NCI-H2107 (cell line): ENCODE measurements around the gene ACKR2.
"Not testable (repeated sequence)": the region's sequence is repeated elsewhere in the genome, so short reads cannot be mapped to it uniquely, and the experiment has no call there.

Source experiments
- DNase-seq: peaks from one replicate; lab custom pipeline; 2025; lab: John Stamatoyannopoulos, UW

Gene ACKR2

GRCh38 chr3:42801784-42802183 is 7.5 kb upstream of the ACKR2 start:
- DNase-seq = no peak

GRCh38 chr3:42802876-42803413 is 6.3 kb upstream of the ACKR2 start:
- no peak for DNase-seq

DNA sequence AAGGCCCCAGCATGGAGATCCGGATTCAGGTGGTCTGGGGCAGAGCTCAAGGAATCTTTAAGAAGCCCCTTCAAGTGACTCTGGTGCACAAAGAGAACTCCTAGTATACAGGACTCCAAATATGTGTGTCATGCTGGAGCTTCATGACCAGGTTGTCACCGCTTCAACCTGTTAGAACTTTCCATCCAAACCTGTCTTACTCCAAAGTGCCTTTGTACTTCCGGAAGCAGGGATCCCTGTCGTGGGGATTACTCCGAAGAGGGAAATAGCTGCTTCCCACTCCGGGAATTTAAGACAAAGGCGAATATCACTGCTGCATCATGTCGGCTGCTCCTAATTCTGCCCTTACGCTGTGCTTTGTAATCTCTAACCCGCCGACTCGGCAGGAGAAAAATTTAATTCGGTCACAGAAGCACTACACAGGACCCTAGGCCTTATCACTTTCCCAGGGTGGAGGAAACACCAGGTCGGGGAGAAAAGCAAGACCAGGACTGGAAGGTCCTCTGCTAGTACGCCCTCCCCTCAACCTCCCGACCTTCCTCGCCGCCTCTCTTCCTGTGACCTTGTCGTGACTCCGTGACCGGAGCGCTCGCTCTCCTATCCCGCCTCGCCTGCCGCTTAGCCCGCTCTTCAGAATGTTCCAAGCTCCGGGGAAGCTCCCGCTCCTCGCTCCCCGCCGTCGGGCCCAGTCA is 5.7 kb upstream of the ACKR2 start:
- peak; percentile 4 for DNase-seq

DNA sequence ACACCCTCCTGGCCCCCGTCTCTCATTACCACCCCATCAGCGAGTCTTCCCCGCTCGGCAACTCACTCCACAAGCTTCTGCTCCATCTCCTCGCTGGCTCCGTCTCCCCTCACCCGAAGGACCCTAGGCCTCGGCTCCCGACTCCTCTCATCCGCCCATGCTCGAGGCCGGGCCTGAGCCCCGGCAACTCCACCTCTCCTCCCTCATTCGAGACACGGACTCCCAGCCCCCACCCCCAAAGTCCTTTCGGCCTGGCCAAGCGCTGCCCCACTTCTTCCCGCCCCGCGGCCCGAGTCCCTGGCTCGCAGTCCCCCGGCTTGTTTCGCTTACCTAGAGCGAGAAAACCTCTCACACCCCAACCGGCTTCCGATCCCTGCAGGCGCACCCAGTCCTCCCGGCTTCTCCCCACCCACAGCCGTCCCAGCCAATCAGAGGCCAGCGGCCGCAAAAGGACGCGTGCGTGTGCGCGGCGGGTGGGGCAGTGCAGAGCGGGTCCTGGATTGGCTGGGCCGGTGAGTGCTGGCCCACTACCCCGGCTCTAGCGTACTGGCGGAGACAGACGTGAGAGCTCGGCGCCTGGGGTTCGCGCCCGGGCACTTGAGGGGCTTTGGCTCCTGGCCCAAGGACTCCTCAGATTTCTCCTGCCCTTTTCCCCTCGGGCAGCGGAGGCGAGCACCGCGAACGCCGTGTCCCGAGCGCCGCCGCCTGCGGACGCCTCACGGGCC is 5.0 kb upstream of the ACKR2 start, which contains the start of gene HIGD1A:
HIGD1A (minus strand) TSS at position 385 of the 725 bp plus-strand sequence. CDS start 10,237 bp downstream, outside the sequence.
- peak; percentile 73 for DNase-seq

- DNase-seq = no peak
Measured at GRCh38 chr3:42804831-42805132, 4.5 kb upstream of the ACKR2 start.

DNA sequence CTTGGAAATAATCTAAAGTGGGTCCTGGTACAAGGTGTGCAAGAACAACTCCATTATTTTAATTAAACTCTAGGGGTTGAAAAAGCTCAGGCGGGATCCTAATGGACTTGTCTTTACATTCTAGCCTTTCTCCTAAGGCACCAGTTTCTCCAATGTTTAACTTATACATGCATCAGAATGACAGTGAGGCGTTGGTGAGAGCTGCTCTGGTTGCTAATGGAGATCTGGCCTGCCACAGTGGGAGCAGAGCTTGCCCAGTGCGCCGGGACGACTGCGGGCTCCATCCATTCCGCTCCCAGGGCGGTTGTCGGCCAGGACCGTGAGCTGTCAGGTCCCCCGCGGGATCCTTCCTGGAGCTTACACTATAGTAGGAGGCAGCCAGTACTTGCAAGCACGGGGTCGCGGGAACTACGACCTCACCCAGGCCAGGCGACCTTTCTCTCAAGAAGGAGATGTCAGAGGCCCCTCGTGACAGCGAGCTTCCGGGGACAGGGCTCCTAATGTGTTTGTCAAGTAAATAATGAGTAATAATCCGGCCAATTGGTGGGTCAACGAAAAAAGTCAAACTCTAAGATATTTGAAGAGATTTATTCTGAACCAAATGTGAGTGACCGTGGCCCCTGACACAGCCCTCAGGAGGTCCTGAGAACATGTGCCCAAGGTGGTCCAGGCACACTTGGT is 4.0 kb upstream of the ACKR2 start:
- no peak for DNase-seq

DNA sequence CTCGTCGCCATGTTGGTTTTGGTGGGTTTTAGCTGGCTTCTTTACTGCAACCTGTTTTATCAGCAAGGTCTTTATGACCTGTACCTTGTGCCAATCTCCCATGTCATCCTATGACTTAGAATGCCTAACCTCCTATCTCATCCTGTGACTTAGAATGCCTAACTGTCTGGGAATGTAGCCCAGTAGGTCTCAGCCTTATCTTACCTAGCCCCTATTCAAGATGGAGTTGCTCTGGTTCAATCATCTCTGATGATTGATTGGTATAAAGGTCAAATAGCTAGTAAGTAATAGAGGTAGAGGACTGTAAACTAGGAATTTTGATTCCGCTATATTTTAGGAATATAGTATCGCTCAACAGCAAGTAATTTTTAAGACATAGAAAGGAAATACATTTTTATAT is 1.3 kb upstream of the ACKR2 start:
- no peak for DNase-seq

DNA sequence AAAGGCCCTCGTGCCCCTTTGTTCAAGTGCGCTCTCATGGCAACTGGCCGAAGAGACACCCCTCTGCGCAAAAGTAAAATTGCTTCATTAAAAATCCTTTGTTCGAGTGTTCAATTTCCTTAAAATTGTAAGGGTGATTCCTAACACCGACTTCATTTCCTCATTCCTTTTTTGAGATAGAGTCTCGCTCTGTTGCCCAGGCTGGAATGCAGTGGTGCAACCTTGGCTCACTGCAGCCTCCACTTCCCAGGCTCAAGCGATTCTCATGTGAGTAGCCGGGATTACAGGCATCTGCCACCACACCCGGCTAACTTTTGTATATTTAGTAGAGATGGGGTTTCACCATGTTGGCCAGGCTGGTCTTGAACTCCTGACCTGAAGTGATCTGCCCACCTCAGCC is 1.5 kb downstream of the ACKR2 start:
- DNase-seq = not testable (repeated sequence)

DNA sequence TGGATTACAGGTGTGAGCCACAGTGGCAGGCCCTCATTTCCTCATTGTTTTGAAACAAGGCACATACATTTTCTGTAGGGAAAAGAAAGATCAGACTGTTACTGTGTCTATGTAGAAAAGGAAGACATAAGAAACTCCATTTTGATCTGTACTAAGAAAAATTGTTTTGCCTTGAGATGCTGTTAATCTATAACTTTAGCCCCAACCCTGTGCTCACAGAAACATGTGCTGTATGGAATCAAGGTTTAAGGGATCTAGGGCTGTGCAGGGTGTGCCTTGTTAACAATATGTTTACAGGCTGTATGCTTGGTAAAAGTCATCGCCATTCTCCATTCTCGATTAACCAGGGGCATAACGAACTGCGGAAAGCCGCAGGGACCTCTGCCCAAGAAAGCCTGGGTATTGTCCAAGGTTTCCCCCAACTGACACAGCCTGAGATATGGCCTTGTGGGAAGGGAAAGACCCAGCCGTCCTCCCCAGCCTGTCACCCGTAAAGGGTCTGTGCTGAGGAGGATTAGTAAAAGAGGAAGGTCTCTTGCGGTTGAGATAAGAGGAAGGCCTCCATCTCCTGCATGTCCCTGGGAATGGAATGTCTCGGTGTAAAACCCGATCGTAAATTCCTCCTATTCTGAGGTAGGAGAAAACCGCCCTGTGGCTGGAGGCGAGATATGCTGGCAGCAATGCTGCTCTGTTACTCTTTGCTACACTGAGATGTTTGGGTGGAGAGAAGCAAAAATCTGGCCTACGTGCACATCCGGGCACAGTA is 2.1 kb downstream of the ACKR2 start:
- DNase-seq = not testable (repeated sequence)

GRCh38 chr3:42814246-42814645 is 5.0 kb downstream of the ACKR2 start:
- DNase-seq = no peak

DNA sequence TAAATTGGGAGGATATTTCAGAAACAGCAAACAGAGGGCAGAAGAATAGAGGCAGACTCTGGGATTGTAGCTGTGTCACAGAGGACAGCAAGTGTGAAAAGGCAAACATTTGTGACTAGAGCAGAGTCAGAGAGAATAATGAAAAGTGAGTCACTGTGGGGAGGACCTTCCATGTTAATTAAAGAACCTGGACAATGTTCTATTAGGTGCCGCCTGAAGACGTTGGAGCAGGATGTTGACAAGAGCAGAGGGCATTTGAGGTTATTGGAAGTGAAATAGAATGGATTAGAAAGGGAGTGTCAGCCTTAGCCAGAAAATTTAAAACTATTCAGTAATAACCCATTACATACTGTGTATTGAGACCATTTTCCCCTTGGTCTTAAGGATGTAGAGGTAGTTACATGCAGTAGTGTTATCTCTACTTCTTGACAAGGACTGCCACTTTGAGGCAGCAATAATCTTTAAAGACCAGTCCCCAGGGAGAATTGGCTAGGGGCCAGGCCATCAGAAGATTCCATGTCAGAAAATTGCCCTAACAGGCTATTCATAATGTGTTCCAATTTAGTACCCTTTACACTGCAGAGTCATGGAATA is 5.8 kb downstream of the ACKR2 start:
- no peak for DNase-seq

GRCh38 chr3:42815826-42816225 is 6.6 kb downstream of the ACKR2 start:
- DNase-seq = no peak

- DNase-seq = peak; percentile 49
Measured at GRCh38 chr3:42819351-42819965, 10.2 kb downstream of the ACKR2 start.

GRCh38 chr3:42820746-42821051 is 11.5 kb downstream of the ACKR2 start:
- no peak for DNase-seq

GRCh38 chr3:42822828-42823227 is 13.6 kb downstream of the ACKR2 start:
- no peak for DNase-seq

- no peak for DNase-seq
Measured at GRCh38 chr3:42823351-42823750, 14.1 kb downstream of the ACKR2 start.

DNA sequence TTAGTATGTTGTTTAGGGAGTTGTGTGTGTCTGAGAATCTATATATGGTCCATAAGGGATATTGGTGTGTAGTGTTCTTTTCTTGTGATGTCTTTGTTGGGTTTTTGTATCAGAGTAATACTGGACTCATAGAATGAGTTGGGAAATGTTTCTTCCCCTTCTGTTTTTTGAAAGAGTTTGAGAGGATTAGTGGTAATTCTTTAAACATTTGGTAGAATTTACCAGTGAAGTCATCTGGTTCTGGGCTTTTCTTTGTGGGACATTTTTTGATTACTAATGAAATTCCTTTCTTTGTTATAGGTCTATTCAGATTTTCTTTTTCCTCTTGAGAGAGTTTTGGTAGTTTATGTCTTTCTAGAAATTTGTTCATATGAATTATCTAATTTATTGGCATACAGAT is 16.9 kb downstream of the ACKR2 start:
- no peak for DNase-seq

DNA sequence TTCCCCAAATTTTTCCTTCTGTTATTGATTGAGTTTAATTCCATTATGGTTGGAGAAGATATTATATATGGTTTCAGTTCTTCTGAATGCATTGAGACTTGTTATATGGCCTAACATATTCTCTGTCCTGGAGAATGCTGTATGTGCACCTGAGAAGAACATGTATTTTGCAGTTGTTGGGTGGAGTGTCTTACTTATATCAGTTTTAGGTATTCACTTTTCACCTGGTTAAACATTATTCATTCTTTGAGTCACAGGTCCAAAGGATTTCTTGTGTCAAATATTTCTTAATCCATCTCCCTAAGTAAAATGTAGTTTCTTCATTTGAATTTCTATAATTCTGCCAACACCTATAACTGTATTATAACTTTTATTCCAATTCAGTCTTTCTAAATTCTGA is 17.8 kb downstream of the ACKR2 start:
- DNase-seq = no peak

- no peak for DNase-seq
Measured at GRCh38 chr3:42827654-42828053, 18.4 kb downstream of the ACKR2 start.

DNA sequence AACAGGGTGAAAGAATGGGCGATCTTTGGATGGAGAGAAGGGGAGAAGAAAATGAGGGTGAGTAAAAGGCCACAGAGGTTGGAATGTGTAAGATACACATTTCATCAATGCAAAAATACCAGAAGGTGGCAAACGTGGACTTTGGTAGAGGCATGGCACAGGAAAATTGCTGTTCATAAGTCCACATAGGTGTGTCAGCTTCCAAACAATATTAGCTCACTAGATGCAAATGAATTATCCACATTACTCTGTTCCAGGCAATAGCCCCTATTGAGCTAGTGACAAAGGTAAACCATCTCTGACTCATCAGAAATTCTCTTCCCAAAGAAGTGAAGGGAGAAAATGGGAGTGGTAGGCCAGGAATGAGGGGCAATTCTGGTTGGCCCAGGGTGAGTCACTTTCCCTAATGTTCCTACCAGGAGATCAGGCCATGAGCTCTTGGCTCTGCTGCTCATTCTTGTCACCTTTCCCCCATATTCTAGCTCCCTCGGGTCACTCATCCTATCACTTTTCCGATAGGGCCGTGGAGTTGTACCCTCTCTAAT is 19.9 kb downstream of the ACKR2 start:
- no peak for DNase-seq
